GM18511 (cell line): ENCODE results near the gene CAPN5.

Experiments
- ATAC-seq: cut with Tn5 transposase; IDR thresholded peaks from one replicate; pipeline ENCODE4 v1.9.1; 2021; ENCODE audit warnings: mild to moderate bottlenecking, moderate library complexity; ENCODE audit not compliant: unreplicated experiment

The CAPN5 gene

GRCh38 chr11:77159937-77160495, 93.2 kb downstream of the CAPN5 start:
- ATAC-seq: no peak

GRCh38 chr11:77163271-77163670, 96.5 kb downstream of the CAPN5 start:
- no peak for ATAC-seq

GRCh38 chr11:77165066-77165465, 98.3 kb downstream of the CAPN5 start:
- ATAC-seq: no peak

GRCh38 chr11:77166021-77166420, 99.2 kb downstream of the CAPN5 start:
- ATAC-seq: no peak

- ATAC-seq: no peak
Measured at GRCh38 chr11:77167111-77167626, 100.4 kb downstream of the CAPN5 start.

- no peak for ATAC-seq
Measured at GRCh38 chr11:77167791-77168190, 101.0 kb downstream of the CAPN5 start.

- ATAC-seq: no peak
Measured at GRCh38 chr11:77170107-77170506, 103.3 kb downstream of the CAPN5 start.

GRCh38 chr11:77171254-77171653, 104.5 kb downstream of the CAPN5 start:
- no peak for ATAC-seq

- no peak for ATAC-seq
Measured at GRCh38 chr11:77171885-77172665, 105.3 kb downstream of the CAPN5 start.

- ATAC-seq: no peak
Measured at GRCh38 chr11:77172666-77172982, 105.9 kb downstream of the CAPN5 start.

GRCh38 chr11:77173494-77173893, 106.7 kb downstream of the CAPN5 start:
- no peak for ATAC-seq

GRCh38 chr11:77174559-77174958, 107.8 kb downstream of the CAPN5 start:
- no peak for ATAC-seq

- ATAC-seq: no peak
Measured at GRCh38 chr11:77175021-77175842, 108.5 kb downstream of the CAPN5 start.
